Nephron progenitor cell (in vitro differentiated cells): ENCODE measurements around the gene TAB2.

Experiments
- DNase-seq: peaks from one replicate; pipeline ENCODE4 v3.0.0; 2021
- H3K27ac Mint-ChIP-seq: 2 replicates; pipeline ENCODE4 v1.8.0; 2021; ENCODE audit warnings: mild to moderate bottlenecking, moderate library complexity, mixed read lengths
- H3K27me3 Mint-ChIP-seq: 2 replicates; pipeline ENCODE4 v1.8.0; 2021; ENCODE audit warnings: mild to moderate bottlenecking, low read depth, mixed read lengths; ENCODE audit not compliant: poor library complexity
- H3K36me3 Mint-ChIP-seq: 2 replicates; pipeline ENCODE4 v1.8.0; 2021; ENCODE audit warnings: low read depth, mixed read lengths
- H3K4me1 Mint-ChIP-seq: 2 replicates; pipeline ENCODE4 v1.8.0; 2021; ENCODE audit warnings: mixed read lengths
- H3K4me3 Mint-ChIP-seq: 2 replicates; pipeline ENCODE4 v1.8.0; 2021; ENCODE audit warnings: mild to moderate bottlenecking, moderate library complexity, mixed read lengths
- H3K9me3 Mint-ChIP-seq: 2 replicates; pipeline ENCODE4 v1.8.0; 2021; ENCODE audit warnings: mild to moderate bottlenecking, moderate library complexity, mixed read lengths
- TF ChIP-seq, protein P1 (sequence below): fragments of 200-600 bp; sonication (generic); IDR thresholded peaks from 2 replicates; pipeline ENCODE4 v1.5.0; 2021; ENCODE audit warnings: antibody characterized with exemption

TAB2 gene, protein sequence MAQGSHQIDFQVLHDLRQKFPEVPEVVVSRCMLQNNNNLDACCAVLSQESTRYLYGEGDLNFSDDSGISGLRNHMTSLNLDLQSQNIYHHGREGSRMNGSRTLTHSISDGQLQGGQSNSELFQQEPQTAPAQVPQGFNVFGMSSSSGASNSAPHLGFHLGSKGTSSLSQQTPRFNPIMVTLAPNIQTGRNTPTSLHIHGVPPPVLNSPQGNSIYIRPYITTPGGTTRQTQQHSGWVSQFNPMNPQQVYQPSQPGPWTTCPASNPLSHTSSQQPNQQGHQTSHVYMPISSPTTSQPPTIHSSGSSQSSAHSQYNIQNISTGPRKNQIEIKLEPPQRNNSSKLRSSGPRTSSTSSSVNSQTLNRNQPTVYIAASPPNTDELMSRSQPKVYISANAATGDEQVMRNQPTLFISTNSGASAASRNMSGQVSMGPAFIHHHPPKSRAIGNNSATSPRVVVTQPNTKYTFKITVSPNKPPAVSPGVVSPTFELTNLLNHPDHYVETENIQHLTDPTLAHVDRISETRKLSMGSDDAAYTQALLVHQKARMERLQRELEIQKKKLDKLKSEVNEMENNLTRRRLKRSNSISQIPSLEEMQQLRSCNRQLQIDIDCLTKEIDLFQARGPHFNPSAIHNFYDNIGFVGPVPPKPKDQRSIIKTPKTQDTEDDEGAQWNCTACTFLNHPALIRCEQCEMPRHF

DNA sequence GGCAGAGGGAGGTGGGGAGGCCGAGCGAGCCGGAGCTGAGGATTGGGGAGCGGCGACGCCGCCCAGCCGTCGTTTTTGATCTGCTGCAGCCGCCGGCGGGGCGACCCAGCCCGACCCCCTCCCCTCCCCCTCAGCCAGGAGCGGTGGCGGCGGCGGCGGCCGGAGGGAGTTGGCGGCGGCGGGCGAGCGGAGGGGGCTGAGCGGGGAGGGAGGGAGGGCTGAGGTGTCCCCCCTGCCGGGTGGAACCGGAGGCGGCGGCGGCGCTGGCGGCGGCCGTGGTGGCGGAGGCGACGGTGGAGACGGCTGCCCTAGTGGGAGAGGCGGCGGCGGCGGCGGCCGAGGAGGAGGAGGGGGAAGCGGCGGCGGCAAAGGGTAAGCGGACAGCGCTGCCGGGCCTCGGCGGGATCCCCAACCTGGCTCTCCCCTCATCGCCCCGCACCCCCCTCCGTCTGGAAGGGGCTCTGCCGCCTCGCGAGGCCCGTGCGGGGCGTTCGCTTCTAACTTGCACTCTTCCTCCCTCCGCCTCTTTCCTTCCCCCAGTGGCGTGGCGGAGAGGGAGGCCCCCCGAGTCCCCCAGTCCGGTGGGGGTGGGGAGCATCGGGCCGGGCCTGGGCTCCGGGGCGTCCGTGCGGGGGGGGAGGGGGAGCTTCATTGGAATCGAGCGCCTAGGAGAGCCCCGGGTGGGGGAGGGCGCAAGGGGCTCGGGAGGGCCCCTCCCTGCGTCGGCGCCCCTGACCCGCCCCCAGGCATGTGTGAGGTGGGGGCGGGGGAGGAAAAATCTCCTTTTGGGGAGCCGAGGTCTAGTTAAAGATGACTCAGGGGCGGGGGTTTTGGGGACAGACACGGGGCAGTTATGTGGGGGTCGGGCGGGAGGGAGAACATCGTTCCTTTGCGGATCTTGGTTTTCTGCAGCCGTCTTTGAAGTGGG is at the start of gene TAB2:
TSS of gene TAB2 (plus strand) at position 69 of the 928 bp plus-strand sequence. CDS start 52,286 bp downstream, outside the sequence.
- Mint-ChIP-seq H3K9me3 (no peaks in the 10 kb centered on the region), H3K36me3 (no peaks in the 10 kb centered on the region), H3K4me1 (peaks cover 46% of the 10 kb centered on the region), H3K27ac (peak within 1 kb of the TSS; percentile 97), H3K4me3 (peak within 1 kb of the TSS; percentile 90), H3K27me3 (no peaks in the 10 kb centered on the region)
- DNase-seq: peak; percentile 84
- TF ChIP-seq, protein P1, sequence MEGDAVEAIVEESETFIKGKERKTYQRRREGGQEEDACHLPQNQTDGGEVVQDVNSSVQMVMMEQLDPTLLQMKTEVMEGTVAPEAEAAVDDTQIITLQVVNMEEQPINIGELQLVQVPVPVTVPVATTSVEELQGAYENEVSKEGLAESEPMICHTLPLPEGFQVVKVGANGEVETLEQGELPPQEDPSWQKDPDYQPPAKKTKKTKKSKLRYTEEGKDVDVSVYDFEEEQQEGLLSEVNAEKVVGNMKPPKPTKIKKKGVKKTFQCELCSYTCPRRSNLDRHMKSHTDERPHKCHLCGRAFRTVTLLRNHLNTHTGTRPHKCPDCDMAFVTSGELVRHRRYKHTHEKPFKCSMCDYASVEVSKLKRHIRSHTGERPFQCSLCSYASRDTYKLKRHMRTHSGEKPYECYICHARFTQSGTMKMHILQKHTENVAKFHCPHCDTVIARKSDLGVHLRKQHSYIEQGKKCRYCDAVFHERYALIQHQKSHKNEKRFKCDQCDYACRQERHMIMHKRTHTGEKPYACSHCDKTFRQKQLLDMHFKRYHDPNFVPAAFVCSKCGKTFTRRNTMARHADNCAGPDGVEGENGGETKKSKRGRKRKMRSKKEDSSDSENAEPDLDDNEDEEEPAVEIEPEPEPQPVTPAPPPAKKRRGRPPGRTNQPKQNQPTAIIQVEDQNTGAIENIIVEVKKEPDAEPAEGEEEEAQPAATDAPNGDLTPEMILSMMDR: no peak

DNA sequence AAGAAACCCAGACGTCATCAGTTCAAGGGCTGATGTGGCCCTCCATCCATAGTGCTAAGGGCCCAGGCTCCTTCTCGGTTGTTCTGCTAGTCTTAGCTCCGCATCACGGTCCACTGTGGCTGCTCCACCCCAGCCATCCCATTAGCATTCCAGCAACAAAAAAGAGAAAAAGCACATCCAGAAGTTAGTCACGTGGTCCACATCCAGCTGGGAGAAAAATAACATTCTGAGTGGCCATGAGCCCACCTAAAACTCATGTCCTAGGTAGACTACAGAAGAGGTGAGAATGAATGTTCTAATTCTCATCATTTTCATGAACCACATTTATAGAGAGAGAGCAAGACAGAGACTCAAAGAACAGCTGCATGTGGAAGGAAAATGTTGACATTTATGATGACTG is 49.4 kb upstream of the TAB2 start:
- Mint-ChIP-seq H3K36me3 (peaks cover 4% of the 10 kb centered on the region), H3K4me1 (peaks cover 6% of the 10 kb centered on the region), H3K9me3 (peaks cover 14% of the 10 kb centered on the region), H3K27ac (no peak overlapping the region), H3K4me3 (no peak overlapping the region), H3K27me3 (peaks cover 3% of the 10 kb centered on the region)
- DNase-seq: no peak
- TF ChIP-seq, protein P1: no peak

DNA sequence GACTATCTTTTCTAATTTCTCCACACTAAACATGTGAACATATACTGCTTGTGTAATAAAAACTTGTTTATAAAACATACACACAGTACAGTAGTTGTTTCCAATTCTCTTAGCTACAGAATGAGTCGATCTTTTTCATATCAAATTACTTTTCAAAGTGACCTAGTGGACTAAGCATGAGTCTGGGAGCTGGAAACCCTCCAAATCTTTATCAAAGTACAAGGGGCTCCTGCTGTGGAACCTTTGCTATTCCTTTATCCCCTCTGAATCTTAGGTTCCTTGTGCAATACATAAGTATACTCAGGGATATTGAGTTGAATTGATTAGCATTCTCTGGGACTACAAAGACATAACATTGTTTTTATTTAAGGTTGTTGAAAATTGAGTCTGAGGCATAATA is 48.7 kb upstream of the TAB2 start:
- Mint-ChIP-seq H3K9me3 (peaks cover 15% of the 10 kb centered on the region), H3K36me3 (peaks cover 4% of the 10 kb centered on the region), H3K4me1 (peaks cover 6% of the 10 kb centered on the region), H3K4me3 (no peak overlapping the region), H3K27ac (no peak overlapping the region), H3K27me3 (peaks cover 3% of the 10 kb centered on the region)
- no peak for DNase-seq
- TF ChIP-seq, protein P1: no peak

DNA sequence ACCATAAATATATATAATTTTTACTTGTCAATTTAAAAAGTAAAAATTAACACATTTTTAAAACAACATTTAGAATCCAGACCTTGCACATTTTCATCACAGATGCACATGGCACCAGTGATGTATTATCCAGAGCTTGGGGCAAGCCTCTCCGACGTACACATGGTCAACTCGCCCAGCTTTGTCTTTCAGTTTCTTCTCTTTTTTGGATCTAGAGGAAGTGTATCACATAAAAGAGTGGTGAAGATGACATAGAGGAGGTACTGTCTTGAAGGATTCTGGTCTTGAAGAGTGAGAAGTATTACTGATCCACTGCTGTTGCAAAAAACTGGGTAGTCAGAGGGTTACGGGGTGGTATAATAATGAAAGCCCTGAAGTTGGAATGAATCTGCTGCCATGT is 46.9 kb upstream of the TAB2 start:
- H3K27ac Mint-ChIP-seq: no peak overlapping the region
- no peak for DNase-seq
- H3K27me3 Mint-ChIP-seq: peaks cover 3% of the 10 kb centered on the region
- TF ChIP-seq, protein P1: no peak
- H3K4me1 Mint-ChIP-seq: peaks cover 8% of the 10 kb centered on the region
- peaks cover 4% of the 10 kb centered on the region for H3K36me3 Mint-ChIP-seq
- H3K4me3 Mint-ChIP-seq: no peak overlapping the region
- H3K9me3 Mint-ChIP-seq: peaks cover 15% of the 10 kb centered on the region

DNA sequence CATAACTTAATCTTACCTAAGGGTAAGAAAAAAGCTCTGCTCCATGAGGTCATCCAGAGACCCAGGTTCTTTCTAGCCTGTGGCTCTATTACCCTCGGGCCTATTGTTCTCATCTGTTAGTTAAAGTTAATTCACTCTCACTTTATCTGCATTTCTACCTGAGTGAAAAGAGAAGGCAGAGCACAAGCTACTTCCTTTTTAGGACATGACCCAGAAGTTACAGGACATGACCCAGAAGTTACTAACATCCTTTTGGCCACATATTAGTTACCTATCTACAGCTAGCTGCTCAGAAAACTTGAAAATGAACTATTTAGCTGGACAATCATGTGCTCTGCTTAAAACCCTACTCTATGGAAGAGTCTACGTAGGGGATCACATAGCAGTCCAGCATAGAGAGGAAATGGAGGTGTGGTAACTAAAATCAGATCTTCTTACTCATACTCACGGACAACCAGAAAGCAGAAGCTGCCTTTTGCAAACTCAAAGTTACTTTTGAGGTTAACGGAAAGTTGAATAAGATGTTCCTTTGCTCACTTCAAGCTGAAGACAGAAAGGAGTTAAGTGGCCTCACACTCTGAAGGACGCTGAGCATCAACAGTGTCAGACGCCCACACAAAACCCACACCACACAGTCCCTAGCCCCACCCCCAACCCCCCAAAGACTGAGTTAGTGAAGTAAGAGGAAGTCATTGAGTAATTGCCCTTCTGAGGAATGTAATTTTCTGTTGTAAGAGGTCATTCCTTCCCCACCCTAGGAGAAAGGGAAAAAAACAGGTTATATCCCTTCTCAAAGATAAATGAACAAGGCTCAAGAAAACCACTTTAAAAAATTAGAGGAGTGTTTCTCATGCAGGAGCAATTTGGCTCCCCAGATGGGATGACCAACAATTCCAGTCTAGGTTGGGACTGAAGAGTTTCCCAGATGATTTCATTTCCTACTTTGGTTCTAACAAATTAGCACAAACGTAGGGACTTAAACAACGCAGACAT is 45.9 kb upstream of the TAB2 start:
- Mint-ChIP-seq H3K27me3 (peaks cover 3% of the 10 kb centered on the region), H3K4me3 (no peak overlapping the region), H3K27ac (no peak overlapping the region), H3K9me3 (peaks cover 15% of the 10 kb centered on the region), H3K36me3 (peaks cover 4% of the 10 kb centered on the region), H3K4me1 (peaks cover 4% of the 10 kb centered on the region)
- TF ChIP-seq, protein P1: no peak
- DNase-seq: no peak
